Cardiac muscle cell (in vitro differentiated cells and primary cell): ENCODE data around the gene CAMP. TPM values are rescaled to one million over a fixed set of nuclear protein-coding genes. Genes with fewer than 3 reads are reported as not detected.

Source experiments
- DNase-seq, 2 donors: peaks; one replicate each; pipeline versions ENCODE4 v3.0.0 to v3.0.0-alpha.2; 2010 to 2017; ENCODE audit warnings: low read depth in 1 of 2, low spot score in 1 of 2
- H3K27ac ChIP-seq: fragments of 200-600 bp; sonication (generic); 2 replicates; pipeline ENCODE4 v1.5.1; 2016
- H3K27me3 ChIP-seq: fragments of 200-600 bp; sonication (generic); 2 replicates; pipeline ENCODE4 v1.6.0; 2016; ENCODE audit warnings: control low read depth
- H3K36me3 ChIP-seq: fragments of 200-600 bp; sonication (generic); 2 replicates; pipeline ENCODE4 v1.5.1; 2016; ENCODE audit warnings: control low read depth
- H3K4me1 ChIP-seq: fragments of 200-600 bp; sonication (generic); 2 replicates; pipeline ENCODE4 v1.8.1; 2017; ENCODE audit warnings: low read depth, mild to moderate bottlenecking, mixed run types
- H3K4me3 ChIP-seq: fragments of 200-600 bp; sonication (generic); 2 replicates; pipeline ENCODE4 v1.5.1; 2016; ENCODE audit warnings: mild to moderate bottlenecking
- H3K9me3 ChIP-seq: fragments of 200-600 bp; sonication (generic); 2 replicates; pipeline ENCODE4 v1.5.1; 2017; ENCODE audit warnings: low read depth, mild to moderate bottlenecking, control low read depth
- polyA plus RNA-seq: library from polyadenylated mRNA; unstranded; fragments of >200 nt; fragmentation: Nextera tagmentation; extraction: Ambion mirVana; gene quantifications from 2 replicates; pipeline ENCODE4 v1.2.1, GENCODE V29; 2016
- total RNA-seq: library from RNA; depleted of rRNA; stranded (reverse); fragments of >200 nt; gene quantifications from 2 replicates; pipeline ENCODE4 v1.2.3, GENCODE V29; 2016
- TF ChIP-seq, protein P1 (sequence below): IDR thresholded peaks from 2 replicates; pipeline ENCODE4 v1.5.1; 2012; ENCODE audit warnings: low read depth, mild to moderate bottlenecking, low read length

The CAMP gene
- total and polyA plus RNA-seq, 2 experiments from 2014 or later, result not detected

DNA sequence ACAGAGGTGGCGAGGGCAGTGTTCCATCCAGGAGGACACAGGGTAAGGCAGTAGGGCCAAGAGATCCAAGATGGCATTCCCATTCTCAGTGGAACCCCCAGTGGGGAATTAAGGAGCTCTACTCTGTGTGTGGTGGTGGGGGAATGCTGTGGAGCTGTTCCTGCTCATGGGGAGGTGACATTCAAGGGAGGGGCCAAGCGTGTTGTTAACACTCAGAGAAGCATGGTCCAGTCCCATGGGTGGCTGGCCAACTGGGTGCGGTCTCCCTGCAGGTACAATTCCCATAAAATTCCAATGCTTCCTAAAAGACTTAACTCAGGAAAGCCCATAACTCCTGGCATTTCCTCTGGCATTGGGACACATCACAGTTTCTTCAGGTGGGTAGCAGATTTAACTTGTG is 2.3 kb downstream of the CAMP start:
- Histone ChIP-seq H3K4me1 (no peaks in the 10 kb centered on the region), H3K27me3 (no peaks in the 10 kb centered on the region), H3K9me3 (no peaks in the 10 kb centered on the region), H3K4me3 (no peak overlapping the region), H3K36me3 (no peaks in the 10 kb centered on the region), H3K27ac (no peak overlapping the region)
- no peak for DNase-seq
- TF ChIP-seq, protein P1, sequence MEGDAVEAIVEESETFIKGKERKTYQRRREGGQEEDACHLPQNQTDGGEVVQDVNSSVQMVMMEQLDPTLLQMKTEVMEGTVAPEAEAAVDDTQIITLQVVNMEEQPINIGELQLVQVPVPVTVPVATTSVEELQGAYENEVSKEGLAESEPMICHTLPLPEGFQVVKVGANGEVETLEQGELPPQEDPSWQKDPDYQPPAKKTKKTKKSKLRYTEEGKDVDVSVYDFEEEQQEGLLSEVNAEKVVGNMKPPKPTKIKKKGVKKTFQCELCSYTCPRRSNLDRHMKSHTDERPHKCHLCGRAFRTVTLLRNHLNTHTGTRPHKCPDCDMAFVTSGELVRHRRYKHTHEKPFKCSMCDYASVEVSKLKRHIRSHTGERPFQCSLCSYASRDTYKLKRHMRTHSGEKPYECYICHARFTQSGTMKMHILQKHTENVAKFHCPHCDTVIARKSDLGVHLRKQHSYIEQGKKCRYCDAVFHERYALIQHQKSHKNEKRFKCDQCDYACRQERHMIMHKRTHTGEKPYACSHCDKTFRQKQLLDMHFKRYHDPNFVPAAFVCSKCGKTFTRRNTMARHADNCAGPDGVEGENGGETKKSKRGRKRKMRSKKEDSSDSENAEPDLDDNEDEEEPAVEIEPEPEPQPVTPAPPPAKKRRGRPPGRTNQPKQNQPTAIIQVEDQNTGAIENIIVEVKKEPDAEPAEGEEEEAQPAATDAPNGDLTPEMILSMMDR, result no peak

DNA sequence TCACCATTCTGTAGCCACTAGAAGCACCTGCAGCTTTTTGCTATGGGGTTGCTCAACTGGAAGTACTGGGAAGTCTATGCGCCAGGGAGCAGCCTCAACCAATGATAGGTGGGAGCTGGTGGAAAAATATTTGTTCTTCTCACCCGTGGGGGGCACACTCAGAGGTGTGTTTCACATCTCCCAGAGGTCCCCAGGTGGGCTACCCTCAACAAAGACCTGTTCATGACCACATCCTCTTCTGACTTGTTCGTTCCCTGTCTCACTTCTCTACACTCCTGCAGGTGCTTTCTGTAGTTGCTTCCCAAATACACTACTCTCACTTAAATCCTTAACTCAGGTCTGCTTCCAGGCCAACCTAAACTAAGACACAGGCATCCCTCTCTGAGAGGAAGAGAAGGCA is 3.6 kb downstream of the CAMP start:
- no peaks in the 10 kb centered on the region for H3K36me3 ChIP-seq
- H3K9me3 ChIP-seq, result no peaks in the 10 kb centered on the region
- TF ChIP-seq, protein P1, result no peak
- H3K4me1 ChIP-seq, result no peaks in the 10 kb centered on the region
- DNase-seq, result no peak
- H3K27ac ChIP-seq, result no peak overlapping the region
- H3K4me3 ChIP-seq, result no peak overlapping the region
- H3K27me3 ChIP-seq, result no peaks in the 10 kb centered on the region

DNA sequence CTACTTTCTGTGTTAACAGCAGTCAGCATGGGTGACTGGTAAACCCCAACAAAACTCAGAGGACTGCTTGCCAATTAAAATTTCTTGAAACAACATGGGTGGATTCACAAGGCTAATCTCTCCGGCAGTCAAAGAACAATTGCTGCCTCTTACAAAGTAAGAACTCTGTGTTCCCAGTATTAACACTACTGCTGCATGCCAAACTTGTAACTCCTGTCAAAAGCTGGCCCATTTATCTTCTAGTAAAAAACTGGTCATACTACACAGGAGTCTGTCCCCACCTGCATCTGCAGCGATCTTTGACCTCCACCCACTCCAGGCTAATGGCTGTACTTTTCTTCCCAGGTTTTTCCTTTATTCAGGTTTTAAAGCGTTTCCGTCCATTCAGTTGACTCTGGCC is 8.9 kb downstream of the CAMP start:
- no peaks in the 10 kb centered on the region for H3K4me1 ChIP-seq
- H3K9me3 ChIP-seq, result no peaks in the 10 kb centered on the region
- H3K36me3 ChIP-seq, result no peaks in the 10 kb centered on the region
- no peaks in the 10 kb centered on the region for H3K27me3 ChIP-seq
- no peak overlapping the region for H3K27ac ChIP-seq
- TF ChIP-seq, protein P1, result no peak
- no peak for DNase-seq
- no peak overlapping the region for H3K4me3 ChIP-seq

DNA sequence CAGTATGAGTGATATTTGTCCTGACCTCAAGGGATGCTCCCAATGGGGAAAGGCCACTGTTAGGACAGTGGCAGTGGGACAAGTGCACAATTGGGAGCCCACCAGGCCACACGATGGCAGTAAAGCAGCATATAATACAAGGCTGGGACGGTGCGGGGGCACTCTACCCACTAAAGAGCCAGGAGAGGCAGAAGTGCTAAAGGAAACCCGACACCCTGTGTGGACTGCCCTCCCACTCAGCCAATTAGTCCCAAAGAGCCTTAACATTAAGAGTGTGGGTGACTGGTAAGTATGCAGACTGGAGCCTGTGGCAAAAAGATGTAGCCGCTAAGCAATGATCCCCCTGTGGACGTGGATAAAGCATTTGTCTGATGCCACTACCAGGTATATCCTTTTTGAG is 9.4 kb downstream of the CAMP start:
- Histone ChIP-seq H3K27ac (no peak overlapping the region), H3K27me3 (no peaks in the 10 kb centered on the region), H3K4me1 (no peaks in the 10 kb centered on the region), H3K36me3 (no peaks in the 10 kb centered on the region), H3K9me3 (no peaks in the 10 kb centered on the region), H3K4me3 (no peak overlapping the region)
- DNase-seq, result peak; percentile 72 to 83
- TF ChIP-seq, protein P1, result peak; percentile 65

DNA sequence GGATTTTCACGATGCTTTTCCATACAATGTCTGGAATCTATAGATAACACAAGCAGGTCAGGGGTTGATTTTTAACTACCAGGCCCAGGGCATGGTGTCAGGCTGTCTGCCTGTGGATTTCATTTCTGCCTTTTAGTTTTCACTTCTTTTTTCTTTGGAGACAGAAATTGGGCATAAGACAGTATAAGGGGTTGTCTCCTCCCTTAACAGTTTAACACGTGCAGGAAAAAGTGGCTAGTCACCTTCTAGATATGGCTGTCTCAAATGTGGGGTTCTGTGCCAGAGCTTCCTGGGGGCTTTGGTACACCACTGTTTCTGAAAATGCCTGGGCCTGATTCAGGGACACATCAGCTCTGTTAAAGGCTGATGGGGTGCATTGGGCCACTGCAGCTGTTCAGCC is 10.2 kb downstream of the CAMP start:
- no peaks in the 10 kb centered on the region for H3K36me3 ChIP-seq
- no peak overlapping the region for H3K27ac ChIP-seq
- no peak for DNase-seq
- no peaks in the 10 kb centered on the region for H3K27me3 ChIP-seq
- no peaks in the 10 kb centered on the region for H3K4me1 ChIP-seq
- TF ChIP-seq, protein P1, result no peak
- H3K4me3 ChIP-seq, result no peak overlapping the region
- no peaks in the 10 kb centered on the region for H3K9me3 ChIP-seq

DNA sequence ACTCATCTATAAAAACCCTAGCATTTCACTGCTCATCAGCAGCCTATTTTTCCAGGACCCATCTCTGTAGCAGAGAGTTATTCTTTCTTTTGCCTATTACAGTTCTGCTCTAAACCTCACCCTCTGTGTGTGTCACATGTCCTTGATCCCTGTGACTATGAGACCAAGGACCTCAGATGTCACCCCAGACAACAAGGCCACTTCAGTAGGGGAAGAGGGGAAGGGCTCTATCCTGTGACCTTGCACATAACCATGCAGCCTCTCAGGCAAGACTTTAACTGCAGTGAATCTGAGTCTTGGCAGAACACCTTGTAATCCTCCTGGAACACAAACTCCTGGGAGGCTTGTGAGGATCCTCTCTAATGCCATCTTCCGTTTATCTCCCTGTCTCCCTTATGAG is 13.2 kb downstream of the CAMP start:
- Histone ChIP-seq H3K4me1 (peaks cover 9% of the 10 kb centered on the region), H3K36me3 (no peaks in the 10 kb centered on the region), H3K4me3 (no peak overlapping the region), H3K27me3 (no peaks in the 10 kb centered on the region), H3K27ac (peak overlapping the region; percentile 13), H3K9me3 (no peaks in the 10 kb centered on the region)
- no peak for DNase-seq
- TF ChIP-seq, protein P1, result no peak
